Transverse colon (tissue), 4 donors: ENCODE measurements around the gene TEX12.

Source experiments
- EP300 ChIP-seq: sonication (generic); formaldehyde crosslinking; IDR thresholded peaks from one replicate; pipeline ENCODE4 v1.6.1; 2017; ENCODE audit warnings: antibody characterized with exemption, low read depth
- POLR2A ChIP-seq: fragments of 450-650 bp; IDR thresholded peaks from one replicate; pipeline ENCODE4 v1.6.1; 2016; ENCODE audit warnings: antibody characterized with exemption, mild to moderate bottlenecking, moderate library complexity
- POLR2AphosphoS5 ChIP-seq, 3 donors: sonication (generic); formaldehyde crosslinking; IDR thresholded peaks; one replicate each; pipeline ENCODE4 v1.6.1; 2016; ENCODE audit warnings: antibody characterized with exemption in 3 of 3
- TF ChIP-seq, protein P1 (sequence below), 5 experiments: fragments of 200-600 bp in 3 of 5; fragments of 450-650 bp in 2 of 5; sonication (generic) in 3 of 5; IDR thresholded peaks; 1 replicate in 2 of 5; 2 replicates in 3 of 5; pipeline ENCODE4 v1.5.1; 2016 to 2017; ENCODE audit warnings: antibody characterized with exemption in 5 of 5, inconsistent platforms in 3 of 5, mild to moderate bottlenecking in 2 of 5, moderate library complexity in 1 of 5

DNA sequence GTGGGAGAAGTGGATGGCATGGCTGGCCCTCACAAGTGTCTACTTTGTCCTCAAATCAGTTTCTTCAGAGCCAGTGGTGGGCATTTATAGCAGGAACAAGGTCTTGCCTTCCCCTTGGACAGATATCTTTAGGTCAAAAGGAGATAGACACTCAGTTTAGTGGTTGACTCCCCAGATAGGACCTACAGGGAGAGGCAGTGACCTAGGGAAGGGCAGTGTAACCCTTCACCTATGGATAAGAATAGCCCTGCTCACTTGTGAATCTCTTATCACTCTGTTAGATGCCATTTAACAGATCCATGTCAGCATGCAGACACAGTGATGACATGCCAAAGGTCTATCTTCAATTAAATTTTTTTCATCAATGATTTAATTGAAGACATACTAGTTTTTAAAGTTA, 19.1 kb downstream of the TEX12 start:
- TF ChIP-seq, protein P1, sequence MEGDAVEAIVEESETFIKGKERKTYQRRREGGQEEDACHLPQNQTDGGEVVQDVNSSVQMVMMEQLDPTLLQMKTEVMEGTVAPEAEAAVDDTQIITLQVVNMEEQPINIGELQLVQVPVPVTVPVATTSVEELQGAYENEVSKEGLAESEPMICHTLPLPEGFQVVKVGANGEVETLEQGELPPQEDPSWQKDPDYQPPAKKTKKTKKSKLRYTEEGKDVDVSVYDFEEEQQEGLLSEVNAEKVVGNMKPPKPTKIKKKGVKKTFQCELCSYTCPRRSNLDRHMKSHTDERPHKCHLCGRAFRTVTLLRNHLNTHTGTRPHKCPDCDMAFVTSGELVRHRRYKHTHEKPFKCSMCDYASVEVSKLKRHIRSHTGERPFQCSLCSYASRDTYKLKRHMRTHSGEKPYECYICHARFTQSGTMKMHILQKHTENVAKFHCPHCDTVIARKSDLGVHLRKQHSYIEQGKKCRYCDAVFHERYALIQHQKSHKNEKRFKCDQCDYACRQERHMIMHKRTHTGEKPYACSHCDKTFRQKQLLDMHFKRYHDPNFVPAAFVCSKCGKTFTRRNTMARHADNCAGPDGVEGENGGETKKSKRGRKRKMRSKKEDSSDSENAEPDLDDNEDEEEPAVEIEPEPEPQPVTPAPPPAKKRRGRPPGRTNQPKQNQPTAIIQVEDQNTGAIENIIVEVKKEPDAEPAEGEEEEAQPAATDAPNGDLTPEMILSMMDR (IDR thresholded peaks at IDR 0.05) = no peak
- no peak for TF ChIP-seq POLR2A
- TF ChIP-seq POLR2AphosphoS5 (IDR thresholded peaks at IDR 0.05) = no peak
- TF ChIP-seq EP300 = no peak
